Neural cell (in vitro differentiated cells): ENCODE results near the gene SLC27A2.

Experiments used
- EZH2 ChIP-seq: fragments of 200-600, 300-800 bp; shearing (Covaris generic), sonication (generic); IDR thresholded peaks from 2 replicates; pipeline ENCODE4 v1.6.1; 2014; ENCODE audit warnings: antibody characterized with exemption, low read length, borderline replicate concordance, mild to moderate bottlenecking; ENCODE audit not compliant: insufficient read depth, poor library complexity, severe bottlenecking
- POLR2AphosphoS5 ChIP-seq: IDR thresholded peaks from 2 replicates; pipeline ENCODE4 v1.6.1; 2012
- SMC3 ChIP-seq: fragments of 450-650 bp; conservative IDR thresholded peaks from 2 replicates; pipeline ENCODE4 v1.6.1; 2014; ENCODE audit warnings: antibody characterized with exemption, mild to moderate bottlenecking, moderate library complexity; ENCODE audit not compliant: poor library complexity
- TAF1 ChIP-seq: IDR thresholded peaks from 2 replicates; pipeline ENCODE4 v1.6.1; 2012; ENCODE audit warnings: low read depth
- TF ChIP-seq, protein P1 (sequence below): fragments of 450-650 bp; IDR thresholded peaks from 2 replicates; pipeline ENCODE4 v1.5.1; 2014; ENCODE audit warnings: antibody characterized with exemption, mild to moderate bottlenecking, moderate library complexity; ENCODE audit not compliant: poor library complexity, severe bottlenecking
- TF ChIP-seq, protein P2 (sequence below): IDR thresholded peaks from 2 replicates; pipeline ENCODE4 v1.6.1; 2012; ENCODE audit warnings: borderline replicate concordance

DNA sequence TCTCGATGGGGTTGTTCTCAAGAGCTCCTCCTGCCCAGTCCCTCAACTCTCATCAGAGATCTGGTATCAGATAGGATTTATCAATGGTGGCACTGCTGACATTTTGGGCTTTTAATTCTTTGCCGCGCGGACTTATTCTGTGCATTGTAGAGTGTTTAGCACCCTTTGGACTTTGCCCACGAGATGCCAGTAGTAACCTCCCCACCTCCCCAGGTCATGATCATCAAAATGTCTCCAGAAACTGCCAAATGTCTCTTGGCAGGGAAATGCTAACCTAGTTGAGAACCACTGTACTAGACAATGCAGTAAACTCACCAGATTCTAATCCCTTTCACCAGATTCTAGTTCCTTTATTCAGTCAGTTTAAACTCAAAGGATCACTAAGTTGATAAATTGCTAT is 24.0 kb downstream of the SLC27A2 start:
- TF ChIP-seq EZH2 (no peak), TAF1 (no peak), POLR2AphosphoS5 (no peak), SMC3 (no peak)
- TF ChIP-seq, protein P1, sequence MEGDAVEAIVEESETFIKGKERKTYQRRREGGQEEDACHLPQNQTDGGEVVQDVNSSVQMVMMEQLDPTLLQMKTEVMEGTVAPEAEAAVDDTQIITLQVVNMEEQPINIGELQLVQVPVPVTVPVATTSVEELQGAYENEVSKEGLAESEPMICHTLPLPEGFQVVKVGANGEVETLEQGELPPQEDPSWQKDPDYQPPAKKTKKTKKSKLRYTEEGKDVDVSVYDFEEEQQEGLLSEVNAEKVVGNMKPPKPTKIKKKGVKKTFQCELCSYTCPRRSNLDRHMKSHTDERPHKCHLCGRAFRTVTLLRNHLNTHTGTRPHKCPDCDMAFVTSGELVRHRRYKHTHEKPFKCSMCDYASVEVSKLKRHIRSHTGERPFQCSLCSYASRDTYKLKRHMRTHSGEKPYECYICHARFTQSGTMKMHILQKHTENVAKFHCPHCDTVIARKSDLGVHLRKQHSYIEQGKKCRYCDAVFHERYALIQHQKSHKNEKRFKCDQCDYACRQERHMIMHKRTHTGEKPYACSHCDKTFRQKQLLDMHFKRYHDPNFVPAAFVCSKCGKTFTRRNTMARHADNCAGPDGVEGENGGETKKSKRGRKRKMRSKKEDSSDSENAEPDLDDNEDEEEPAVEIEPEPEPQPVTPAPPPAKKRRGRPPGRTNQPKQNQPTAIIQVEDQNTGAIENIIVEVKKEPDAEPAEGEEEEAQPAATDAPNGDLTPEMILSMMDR, result no peak
- TF ChIP-seq, protein P2, sequence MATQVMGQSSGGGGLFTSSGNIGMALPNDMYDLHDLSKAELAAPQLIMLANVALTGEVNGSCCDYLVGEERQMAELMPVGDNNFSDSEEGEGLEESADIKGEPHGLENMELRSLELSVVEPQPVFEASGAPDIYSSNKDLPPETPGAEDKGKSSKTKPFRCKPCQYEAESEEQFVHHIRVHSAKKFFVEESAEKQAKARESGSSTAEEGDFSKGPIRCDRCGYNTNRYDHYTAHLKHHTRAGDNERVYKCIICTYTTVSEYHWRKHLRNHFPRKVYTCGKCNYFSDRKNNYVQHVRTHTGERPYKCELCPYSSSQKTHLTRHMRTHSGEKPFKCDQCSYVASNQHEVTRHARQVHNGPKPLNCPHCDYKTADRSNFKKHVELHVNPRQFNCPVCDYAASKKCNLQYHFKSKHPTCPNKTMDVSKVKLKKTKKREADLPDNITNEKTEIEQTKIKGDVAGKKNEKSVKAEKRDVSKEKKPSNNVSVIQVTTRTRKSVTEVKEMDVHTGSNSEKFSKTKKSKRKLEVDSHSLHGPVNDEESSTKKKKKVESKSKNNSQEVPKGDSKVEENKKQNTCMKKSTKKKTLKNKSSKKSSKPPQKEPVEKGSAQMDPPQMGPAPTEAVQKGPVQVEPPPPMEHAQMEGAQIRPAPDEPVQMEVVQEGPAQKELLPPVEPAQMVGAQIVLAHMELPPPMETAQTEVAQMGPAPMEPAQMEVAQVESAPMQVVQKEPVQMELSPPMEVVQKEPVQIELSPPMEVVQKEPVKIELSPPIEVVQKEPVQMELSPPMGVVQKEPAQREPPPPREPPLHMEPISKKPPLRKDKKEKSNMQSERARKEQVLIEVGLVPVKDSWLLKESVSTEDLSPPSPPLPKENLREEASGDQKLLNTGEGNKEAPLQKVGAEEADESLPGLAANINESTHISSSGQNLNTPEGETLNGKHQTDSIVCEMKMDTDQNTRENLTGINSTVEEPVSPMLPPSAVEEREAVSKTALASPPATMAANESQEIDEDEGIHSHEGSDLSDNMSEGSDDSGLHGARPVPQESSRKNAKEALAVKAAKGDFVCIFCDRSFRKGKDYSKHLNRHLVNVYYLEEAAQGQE, result no peak
